Measurements from ENCODE around the gene PFKFB3. TPM values are rescaled to one million over a fixed set of nuclear protein-coding genes. Genes with fewer than 3 reads are reported as not detected.

PFKFB3 gene
- total RNA-seq, 1 experiment from 2014 or later: 36.8 TPM

DNA sequence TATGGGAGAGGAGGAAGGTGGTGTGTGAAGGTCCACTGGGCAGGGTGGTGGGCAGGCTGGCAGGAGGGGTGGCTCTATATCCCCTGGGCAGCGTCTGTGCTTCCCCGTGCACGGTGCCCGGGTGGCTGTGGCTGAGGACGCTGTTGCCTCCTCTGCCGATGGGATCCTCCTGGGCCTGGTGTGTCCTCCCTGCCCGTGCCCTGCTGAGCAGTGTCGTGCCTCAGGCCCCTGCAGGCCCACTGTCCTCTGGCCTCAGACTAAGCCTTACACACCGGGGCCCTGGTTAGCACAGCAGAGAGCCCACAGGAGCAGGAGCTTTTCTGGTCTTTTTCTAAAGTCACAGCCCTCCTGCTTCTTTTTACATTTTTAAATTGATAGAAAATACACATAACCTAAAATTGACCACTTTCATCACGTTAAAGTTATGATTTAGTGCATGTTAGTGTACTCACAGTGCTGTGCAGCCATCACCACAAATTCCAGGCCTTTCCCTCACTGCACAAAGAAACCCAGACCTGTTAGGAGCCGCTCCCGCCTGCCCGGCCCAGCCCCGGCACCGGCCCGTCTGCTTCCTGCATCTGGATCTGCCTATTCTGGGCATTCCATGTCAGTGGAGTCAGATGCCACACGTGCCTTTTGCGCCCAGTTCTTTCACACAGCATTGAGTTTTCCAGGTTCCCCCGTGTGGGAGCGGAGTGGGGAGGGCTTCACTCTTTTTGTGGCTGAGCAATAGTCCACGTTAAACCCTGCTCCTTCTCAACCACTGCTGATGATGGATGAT is 19.4 kb downstream of the PFKFB3 start:
- H3K23me2 ChIP-seq (ENCODE audit: insufficient read length, low read depth, low read length, poor library complexity, severe bottlenecking): no peaks in the 10 kb centered on the region
- no peak overlapping the region for H3T11ph ChIP-seq (ENCODE audit: low read length)
- no peak overlapping the region for H4K91ac ChIP-seq (ENCODE audit: insufficient read length, low read depth, low read length)
- no peak overlapping the region for H3K14ac ChIP-seq (ENCODE audit: insufficient read depth, low read length)
- no peak overlapping the region for H2BK20ac ChIP-seq (ENCODE audit: low read depth, low read length, poor library complexity, severe bottlenecking)
- no peaks in the 10 kb centered on the region for H3K79me1 ChIP-seq (ENCODE audit: insufficient read depth, low read depth, low read length, poor library complexity, severe bottlenecking)
- Mint-ChIP-seq H3K4me3 (no peak overlapping the region), H3K27ac (no peak overlapping the region), H3K27me3 (ENCODE audit: low read depth) (no peaks in the 10 kb centered on the region), H3K4me1 (no peaks in the 10 kb centered on the region), H3K36me3 (ENCODE audit: insufficient read depth in 1 of 3, low read depth in 3 of 3) (peaks cover 51 to 97% (median 96%) of the 10 kb centered on the region in 3 experiments), H3K9me3 (no peaks in the 10 kb centered on the region)
- no peak overlapping the region for H3K9ac ChIP-seq (ENCODE audit: extremely low read depth, insufficient read length, low read length)
- H4K5ac ChIP-seq (ENCODE audit: insufficient read length, low read depth, low read length): no peak overlapping the region
- H4K8ac ChIP-seq (replicated peaks; ENCODE audit: insufficient read length, low read depth, low read length): no peak overlapping the region
- H2AK5ac ChIP-seq (ENCODE audit: insufficient read length, low read length): no peak overlapping the region
- H3K4me2 ChIP-seq (ENCODE audit: insufficient read depth, insufficient read length, low read length): no peak overlapping the region
- H3K18ac ChIP-seq (ENCODE audit: insufficient read length, low read depth, low read length): no peak overlapping the region
- DNase-seq: no peak
- no peak overlapping the region for H2BK15ac ChIP-seq (ENCODE audit: low read depth, low read length)
- no peaks in the 10 kb centered on the region for H4K20me1 ChIP-seq (ENCODE audit: control insufficient read depth, insufficient read depth, insufficient read length)
- H2AFZ ChIP-seq (ENCODE audit: low read length): no peak overlapping the region
- no peak overlapping the region for H2BK120ac ChIP-seq (ENCODE audit: low read depth, low read length, poor library complexity, severe bottlenecking)
- TF ChIP-seq, protein P1, sequence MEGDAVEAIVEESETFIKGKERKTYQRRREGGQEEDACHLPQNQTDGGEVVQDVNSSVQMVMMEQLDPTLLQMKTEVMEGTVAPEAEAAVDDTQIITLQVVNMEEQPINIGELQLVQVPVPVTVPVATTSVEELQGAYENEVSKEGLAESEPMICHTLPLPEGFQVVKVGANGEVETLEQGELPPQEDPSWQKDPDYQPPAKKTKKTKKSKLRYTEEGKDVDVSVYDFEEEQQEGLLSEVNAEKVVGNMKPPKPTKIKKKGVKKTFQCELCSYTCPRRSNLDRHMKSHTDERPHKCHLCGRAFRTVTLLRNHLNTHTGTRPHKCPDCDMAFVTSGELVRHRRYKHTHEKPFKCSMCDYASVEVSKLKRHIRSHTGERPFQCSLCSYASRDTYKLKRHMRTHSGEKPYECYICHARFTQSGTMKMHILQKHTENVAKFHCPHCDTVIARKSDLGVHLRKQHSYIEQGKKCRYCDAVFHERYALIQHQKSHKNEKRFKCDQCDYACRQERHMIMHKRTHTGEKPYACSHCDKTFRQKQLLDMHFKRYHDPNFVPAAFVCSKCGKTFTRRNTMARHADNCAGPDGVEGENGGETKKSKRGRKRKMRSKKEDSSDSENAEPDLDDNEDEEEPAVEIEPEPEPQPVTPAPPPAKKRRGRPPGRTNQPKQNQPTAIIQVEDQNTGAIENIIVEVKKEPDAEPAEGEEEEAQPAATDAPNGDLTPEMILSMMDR (conservative IDR thresholded peaks at IDR 0.05): no peak
- H3K9me3 ChIP-seq (ENCODE audit: control insufficient read depth, low read depth, low read length): no peaks in the 10 kb centered on the region
- H3K27me3 ChIP-seq (ENCODE audit: insufficient read depth, low read length): no peaks in the 10 kb centered on the region
- H3K56ac ChIP-seq (ENCODE audit: insufficient read length, low read depth, low read length): no peak overlapping the region
- H2BK5ac ChIP-seq (ENCODE audit: insufficient read length, low read length): no peak overlapping the region
- no peak overlapping the region for H2BK12ac ChIP-seq (ENCODE audit: insufficient read length, low read depth, low read length)
- H3K27ac ChIP-seq (ENCODE audit: insufficient read length, low read depth, low read length): no peak overlapping the region
- H3K4me1 ChIP-seq (ENCODE audit: insufficient read depth, low read length): no peaks in the 10 kb centered on the region
- no CpG with 5 or more reads among the region's 21 CpGs for WGBS (ENCODE audit: extremely low coverage, insufficient read length, low lambda C conversion rate)
- H3K79me2 ChIP-seq (ENCODE audit: insufficient read depth, low read length): no peaks in the 10 kb centered on the region
- no peak overlapping the region for H3K4ac ChIP-seq (ENCODE audit: low read depth, low read length)
- no peak overlapping the region for H3K23ac ChIP-seq (ENCODE audit: insufficient read length, low read depth, low read length)

Data from H9 (cell line).